ENCODE results near the gene SPIN1. TPM values are rescaled to one million over a fixed set of nuclear protein-coding genes. Genes with fewer than 3 reads are reported as not detected.
"Not testable (repeated sequence)": the region's sequence is repeated elsewhere in the genome, so short reads cannot be mapped to it uniquely, and the experiment has no call there.

SPIN1 gene
- total RNA-seq: 76.3 and 77.6 TPM in 2 replicates
- long read RNA-seq, full-length matches to known transcripts: 18 of 96 reads
- long read RNA-seq, partial matches to known transcripts: 4 of 96 reads
- long read RNA-seq, other reads (novel, unspliced or antisense): 74 of 96 reads

DNA sequence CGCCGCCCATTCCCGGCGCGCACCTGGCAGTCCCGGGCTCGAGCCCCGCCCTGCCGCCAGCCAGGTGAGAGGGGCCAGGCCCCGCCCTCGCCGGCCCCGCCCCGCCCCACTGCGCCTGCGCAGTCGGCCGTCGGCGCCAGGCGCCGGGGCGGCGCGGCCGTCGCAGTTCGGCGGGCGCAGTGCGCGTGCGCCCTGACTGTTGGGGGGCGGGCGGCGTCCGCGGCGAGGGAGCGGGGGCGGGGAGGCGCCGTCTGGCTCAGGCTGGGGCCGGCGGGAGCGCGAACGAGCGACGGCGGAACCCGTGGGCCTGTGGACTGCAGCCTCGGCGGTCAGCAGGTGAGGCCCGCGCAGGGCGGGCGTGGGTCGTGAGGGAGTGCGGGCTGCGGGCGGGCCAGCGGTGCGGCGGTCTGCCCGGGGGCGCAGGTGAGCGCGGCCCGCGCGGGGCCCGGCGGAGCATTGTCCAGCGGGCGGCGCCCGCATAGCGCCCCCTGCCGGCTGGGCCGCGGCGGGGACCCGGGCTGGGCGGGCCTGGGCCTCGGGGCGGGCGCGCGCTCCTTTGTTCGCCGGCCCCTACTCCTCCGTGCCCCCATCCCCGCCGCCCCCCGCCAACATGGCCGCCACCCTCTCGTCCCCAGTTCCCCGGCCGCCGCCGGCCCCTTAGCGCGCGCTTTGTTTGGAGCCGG is at the start of gene SPIN1:
Gene SPIN1, plus strand, starts transcription at position 242 of the 683 bp plus-strand sequence. CDS start 38,096 bp downstream, outside the sequence.
- H3K4me1 Mint-ChIP-seq: peaks cover 37% of the 10 kb centered on the region
- peak within 1 kb of the TSS; percentile 97 for H3K27ac Mint-ChIP-seq (ENCODE audit: unreplicated experiment)
- no peaks in the 10 kb centered on the region for H3K36me3 Mint-ChIP-seq (ENCODE audit: low read depth)
- no peaks in the 10 kb centered on the region for H3K9me3 Mint-ChIP-seq
- DNase-seq (ENCODE audit: low read depth, low spot score): peak; percentile 72
- peak within 1 kb of the TSS; percentile 98 for H3K4me3 Mint-ChIP-seq
- TF ChIP-seq CTCF (conservative IDR thresholded peaks at IDR 0.05): peak; percentile 67
- peaks cover 16% of the 10 kb centered on the region for H3K27me3 Mint-ChIP-seq (ENCODE audit: low read depth)

GRCh38 chr9:88339317-88339716 is 48.9 kb upstream of the SPIN1 start:
- H3K36me3 Mint-ChIP-seq (ENCODE audit: low read depth): no peaks in the 10 kb centered on the region
- peak overlapping the region; percentile 35 for H3K27ac Mint-ChIP-seq (ENCODE audit: unreplicated experiment)
- H3K4me1 Mint-ChIP-seq: no peaks in the 10 kb centered on the region
- H3K9me3 Mint-ChIP-seq: peaks cover 2% of the 10 kb centered on the region
- no peak for DNase-seq (ENCODE audit: low read depth, low spot score)
- no peaks in the 10 kb centered on the region for H3K27me3 Mint-ChIP-seq (ENCODE audit: low read depth)
- no peak for TF ChIP-seq CTCF (conservative IDR thresholded peaks at IDR 0.05)
- no peak overlapping the region for H3K4me3 Mint-ChIP-seq

- Mint-ChIP-seq H3K36me3 (ENCODE audit: low read depth) (no peaks in the 10 kb centered on the region), H3K9me3 (peaks cover 4% of the 10 kb centered on the region), H3K27ac (ENCODE audit: unreplicated experiment) (no peak overlapping the region), H3K4me3 (no peak overlapping the region), H3K27me3 (ENCODE audit: low read depth) (no peaks in the 10 kb centered on the region), H3K4me1 (no peaks in the 10 kb centered on the region)
- no peak for TF ChIP-seq CTCF (conservative IDR thresholded peaks at IDR 0.05)
- DNase-seq (ENCODE audit: low read depth, low spot score): no peak
Measured at GRCh38 chr9:88342246-88342645, 46.0 kb upstream of the SPIN1 start.

DNA sequence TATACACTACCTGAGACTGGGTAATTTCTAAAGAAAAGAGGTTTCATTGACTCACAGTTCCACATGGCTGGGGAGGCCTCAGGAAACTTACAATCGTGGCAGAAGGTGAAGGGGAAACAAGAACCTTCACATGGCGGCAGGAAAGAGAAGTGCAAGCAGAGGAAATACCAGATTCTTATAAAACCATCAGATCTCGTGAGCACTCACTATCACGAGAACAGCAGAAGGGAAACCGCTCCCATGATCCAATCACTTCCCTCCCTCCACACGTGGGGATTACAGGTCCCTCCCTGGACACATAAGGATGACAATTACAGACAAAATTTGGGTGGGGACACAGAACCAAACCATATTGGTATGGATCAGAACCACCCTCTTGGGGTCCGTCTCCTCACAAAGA is 44.2 kb upstream of the SPIN1 start:
- peaks cover 4% of the 10 kb centered on the region for H3K9me3 Mint-ChIP-seq
- no peaks in the 10 kb centered on the region for H3K27me3 Mint-ChIP-seq (ENCODE audit: low read depth)
- no peak overlapping the region for H3K27ac Mint-ChIP-seq (ENCODE audit: unreplicated experiment)
- no peaks in the 10 kb centered on the region for H3K4me1 Mint-ChIP-seq
- H3K4me3 Mint-ChIP-seq: no peak overlapping the region
- DNase-seq (ENCODE audit: low read depth, low spot score): no peak
- H3K36me3 Mint-ChIP-seq (ENCODE audit: low read depth): no peaks in the 10 kb centered on the region
- TF ChIP-seq CTCF (conservative IDR thresholded peaks at IDR 0.05): no peak

DNA sequence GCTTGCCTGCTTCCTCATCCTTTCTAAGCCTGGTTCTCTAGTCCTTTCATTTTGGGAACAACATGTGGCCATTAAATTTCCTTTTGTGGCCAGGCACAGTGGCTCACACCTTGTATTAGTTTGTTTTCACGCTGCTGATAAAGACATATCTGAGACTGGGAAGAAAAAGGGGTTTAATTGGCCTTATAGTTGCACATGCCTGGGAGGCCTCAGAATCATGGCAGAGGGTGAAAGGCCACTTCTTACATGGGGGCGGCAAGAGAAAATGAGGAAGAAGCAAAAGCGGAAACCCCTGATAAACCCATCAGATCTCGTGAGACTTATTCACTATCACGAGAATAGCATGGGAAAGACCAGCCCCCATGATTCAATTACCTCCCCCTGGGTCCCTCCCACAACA is 37.9 kb upstream of the SPIN1 start:
- not testable (repeated sequence) for H3K4me3 Mint-ChIP-seq; H3K36me3 Mint-ChIP-seq (ENCODE audit: low read depth); H3K4me1 Mint-ChIP-seq; H3K27ac Mint-ChIP-seq (ENCODE audit: unreplicated experiment); DNase-seq (ENCODE audit: low read depth, low spot score); H3K9me3 Mint-ChIP-seq; H3K27me3 Mint-ChIP-seq (ENCODE audit: low read depth)

GRCh38 chr9:88355166-88355565 is 33.1 kb upstream of the SPIN1 start:
- Mint-ChIP-seq H3K9me3 (peaks cover 5% of the 10 kb centered on the region), H3K27me3 (ENCODE audit: low read depth) (no peaks in the 10 kb centered on the region), H3K4me3 (no peak overlapping the region), H3K36me3 (ENCODE audit: low read depth) (peaks cover 5% of the 10 kb centered on the region), H3K4me1 (no peaks in the 10 kb centered on the region), H3K27ac (ENCODE audit: unreplicated experiment) (no peak overlapping the region)
- no peak for TF ChIP-seq CTCF (conservative IDR thresholded peaks at IDR 0.05)
- DNase-seq (ENCODE audit: low read depth, low spot score): no peak

DNA sequence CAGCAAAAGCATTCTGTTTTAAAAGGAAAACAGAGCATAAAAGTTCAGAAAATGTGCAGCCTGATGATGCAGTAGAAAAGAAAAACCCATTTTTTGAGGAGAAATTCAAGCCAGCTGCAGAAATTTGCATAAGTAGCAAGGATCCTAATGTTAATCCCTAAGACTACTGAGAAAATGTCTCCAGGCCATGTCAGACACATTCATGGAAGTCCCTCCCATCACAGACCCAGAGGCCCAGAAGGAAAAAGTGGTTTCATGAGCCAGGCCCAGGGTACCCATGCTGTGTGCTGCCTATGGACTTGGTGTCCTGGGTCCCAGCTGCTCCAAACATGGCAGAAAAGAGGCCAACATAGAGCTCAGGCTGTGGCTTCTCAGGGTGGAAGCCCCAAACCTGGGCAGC is 31.0 kb upstream of the SPIN1 start:
- not testable (repeated sequence) for H3K27ac Mint-ChIP-seq (ENCODE audit: unreplicated experiment); H3K9me3 Mint-ChIP-seq; H3K36me3 Mint-ChIP-seq (ENCODE audit: low read depth); H3K27me3 Mint-ChIP-seq (ENCODE audit: low read depth); DNase-seq (ENCODE audit: low read depth, low spot score); H3K4me3 Mint-ChIP-seq; H3K4me1 Mint-ChIP-seq

Measured in neural crest cell (in vitro differentiated cells).